Skeletal muscle tissue (tissue), 5 donors: ENCODE results near the gene METTL22. TPM values are rescaled to one million over a fixed set of nuclear protein-coding genes. Genes with fewer than 3 reads are reported as not detected.

Experiments used
- H3K27ac ChIP-seq: one replicate; pipeline ENCODE4 v1.7.0; 2013; ENCODE audit warnings: mild to moderate bottlenecking, low read depth, low read length, inconsistent platforms
- H3K27me3 ChIP-seq, 3 donors: one replicate each; pipeline ENCODE4 v1.7.0; 2013; ENCODE audit warnings: low read length in 3 of 3; ENCODE audit not compliant: control insufficient read depth in 3 of 3, insufficient read depth in 3 of 3
- H3K36me3 ChIP-seq, 3 donors: one replicate each; pipeline ENCODE4 v1.7.0; 2013; ENCODE audit warnings: low read length in 3 of 3; ENCODE audit not compliant: control insufficient read depth in 3 of 3, insufficient read depth in 3 of 3
- H3K4me1 ChIP-seq, 3 donors: one replicate each; pipeline ENCODE4 v1.7.0; 2013; ENCODE audit warnings: low read length in 3 of 3, mild to moderate bottlenecking in 3 of 3; ENCODE audit not compliant: control insufficient read depth in 3 of 3, insufficient read depth in 3 of 3
- H3K4me3 ChIP-seq, 3 donors: one replicate each; pipeline ENCODE4 v1.7.0; 2013; ENCODE audit warnings: low read length in 3 of 3
- H3K9ac ChIP-seq, 3 donors: one replicate each; pipeline ENCODE4 v1.7.0; 2013; ENCODE audit warnings: low read length in 3 of 3, mild to moderate bottlenecking in 3 of 3, moderate library complexity in 2 of 3, low read depth in 1 of 3
- H3K9me3 ChIP-seq, 3 donors: one replicate each; pipeline ENCODE4 v1.7.0; 2013; ENCODE audit warnings: low read length in 3 of 3; ENCODE audit not compliant: control insufficient read depth in 3 of 3
- small RNA-seq: library from RNA; depleted of rRNA; stranded (forward); fragments of <200 nt; gene quantifications from one replicate; pipeline ENCODE3, GENCODE V24; 2014
- total RNA-seq: library from RNA; depleted of rRNA; stranded (reverse); fragments of >200 nt; gene quantifications from one replicate; pipeline ENCODE4 v1.2.3, GENCODE V29; 2014
- donor health status: Osteomylitis.

METTL22 gene
- total RNA-seq, 1 donor from 2014 or later, result 12.0 TPM

DNA sequence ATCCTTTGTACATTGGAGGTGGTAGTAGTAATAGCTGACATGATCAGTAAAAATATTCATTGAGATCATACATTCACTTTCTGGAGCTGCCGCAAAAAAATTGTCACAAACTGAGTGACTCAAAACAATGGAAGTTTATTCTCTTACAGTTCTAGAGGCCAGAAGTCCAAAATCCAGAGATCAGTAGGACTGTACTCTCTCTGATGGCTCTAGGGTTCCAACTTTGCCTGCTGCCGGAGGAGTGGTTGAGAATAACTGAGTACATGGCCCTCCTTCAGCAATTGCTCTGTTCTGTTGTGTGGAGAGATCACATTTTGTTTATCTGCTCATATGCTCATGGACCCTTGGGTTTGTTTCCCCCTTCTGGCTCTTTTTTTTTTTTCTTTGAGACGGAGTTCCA, 76.5 kb downstream of the METTL22 start:
- H3K4me3 ChIP-seq, result no peak overlapping the region
- no peaks in the 10 kb centered on the region for H3K27me3 ChIP-seq
- H3K9ac ChIP-seq, result no peak overlapping the region
- no peaks in the 10 kb centered on the region for H3K9me3 ChIP-seq
- no peaks in the 10 kb centered on the region for H3K4me1 ChIP-seq
- no peak overlapping the region for H3K27ac ChIP-seq
- no peaks in the 10 kb centered on the region for H3K36me3 ChIP-seq

Small RNA genes within 50 kb of the gene (small RNA-seq; reads per million reads assigned to genes)
- not detected for gene RN7SL743P

Other genes starting within 250 kb of the METTL22 start
- gene TMEM114, start 31.2 kb upstream of the METTL22 start, total RNA-seq, result not detected
- gene ABAT, start 52.9 kb downstream of the METTL22 start, total RNA-seq, result 13.6 TPM
- gene TMEM186, start 175.9 kb downstream of the METTL22 start, total RNA-seq, result 6.8 TPM
- gene PMM2, start 176.1 kb downstream of the METTL22 start, total RNA-seq, result 11.5 TPM
- gene CARHSP1, start 247.3 kb downstream of the METTL22 start, total RNA-seq, result 118 TPM